ENCODE measurements around the gene CTCFL. TPM values are rescaled to one million over a fixed set of nuclear protein-coding genes. Genes with fewer than 3 reads are reported as not detected.

Gene CTCFL
- total RNA-seq, 2 donors from 2014 or later: not detected

- Histone ChIP-seq H3K27me3 (no peaks in the 10 kb centered on the region), H3K36me3 (replicated peaks in 1 of 2; ENCODE audit: insufficient read depth in 1 of 2, low read depth in 2 of 2) (no peaks in the 10 kb centered on the region), H3K9me3 (no peaks in the 10 kb centered on the region), H3K4me3 (no peak within 1 kb of the TSS), H3K27ac (peak within 1 kb of the TSS in 2 of 4 donors; percentile 8 to 9), H3K4me1 (peaks cover 15% of the 10 kb centered on the region)
- ATAC-seq (peak; percentile 90), DNase-seq (peak; percentile 70 to 82 (median 79))
- WGBS, 2 donors: 21 to 26% methylated on average over 14 of the region's 14 CpGs
- TF ChIP-seq POLR2A (IDR thresholded peaks at IDR 0.05): no peak
- no peak for TF ChIP-seq CTCF (IDR thresholded peaks at IDR 0.05)
- intact Hi-C loops (cut with DNase I): no loop called here
These were observed 35.8 kb upstream of the CTCFL start, which contains the start of gene PCK1 for GRCh38 chr20:57560554-57561355. Gene PCK1 (plus strand): TSS chr20:57561110. CDS start chr20:57561412, 302 bp downstream.

- Histone ChIP-seq H3K36me3 (replicated peaks in 1 of 2; ENCODE audit: insufficient read depth in 1 of 2, low read depth in 2 of 2) (no peaks in the 10 kb centered on the region), H3K9me3 (no peaks in the 10 kb centered on the region), H3K27ac (peak overlapping the region in 1 of 4 donors; percentile 9), H3K27me3 (no peaks in the 10 kb centered on the region), H3K4me1 (peaks cover 15% of the 10 kb centered on the region), H3K4me3 (no peak overlapping the region)
- intact Hi-C loops (cut with DNase I): no loop called here
- DNase-seq (no peak), ATAC-seq (no peak)
- TF ChIP-seq CTCF (IDR thresholded peaks at IDR 0.05) (no peak), POLR2A (IDR thresholded peaks at IDR 0.05) (no peak)
- WGBS, 2 donors: 64 to 71% methylated on average over 7 to 8 of the region's 8 CpGs
These were observed 35.0 kb upstream of the CTCFL start for GRCh38 chr20:57559658-57560553.

- no peaks in the 10 kb centered on the region for H3K36me3 ChIP-seq (replicated peaks in 1 of 2; ENCODE audit: insufficient read depth in 1 of 2, low read depth in 2 of 2)
- 70 to 73% methylated on average over 10 of the region's 10 CpGs for WGBS, 2 donors
- intact Hi-C loops (cut with DNase I): no loop called here
- DNase-seq (no peak), ATAC-seq (no peak)
- no peaks in the 10 kb centered on the region for H3K27me3 ChIP-seq
- no peak overlapping the region for H3K27ac ChIP-seq
- H3K4me3 ChIP-seq: no peak overlapping the region
- TF ChIP-seq POLR2A (IDR thresholded peaks at IDR 0.05): no peak
- no peak for TF ChIP-seq CTCF (IDR thresholded peaks at IDR 0.05)
- H3K4me1 ChIP-seq: peaks cover 15% of the 10 kb centered on the region
- H3K9me3 ChIP-seq: no peaks in the 10 kb centered on the region
These were observed 34.3 kb upstream of the CTCFL start for GRCh38 chr20:57559289-57559634.

GRCh38 chr20:57558614-57559288 lies 33.8 kb upstream of the CTCFL start:
- intact Hi-C loops (cut with DNase I): no loop called here
- no peak for TF ChIP-seq CTCF (IDR thresholded peaks at IDR 0.05)
- no peak for TF ChIP-seq POLR2A (IDR thresholded peaks at IDR 0.05)
- Histone ChIP-seq H3K27ac (no peak overlapping the region), H3K36me3 (replicated peaks in 1 of 2; ENCODE audit: insufficient read depth in 1 of 2, low read depth in 2 of 2) (no peaks in the 10 kb centered on the region), H3K4me1 (peaks cover 15% of the 10 kb centered on the region), H3K9me3 (no peaks in the 10 kb centered on the region), H3K27me3 (no peaks in the 10 kb centered on the region), H3K4me3 (no peak overlapping the region)
- WGBS, 2 donors: 31 to 43% methylated on average over 15 of the region's 15 CpGs
- DNase-seq (no peak), ATAC-seq (no peak)
